SK-N-SH (cell line): ENCODE data around the gene FKRP. TPM values are rescaled to one million over a fixed set of nuclear protein-coding genes. Genes with fewer than 3 reads are reported as not detected.

ENCODE experiments used
- CTCF ChIA-PET: fragments of 300-600, 350-600 bp; formaldehyde crosslinking; extraction: SDS; loops from one replicate; lab custom pipeline; 2021; lab: Yijun Ruan, JAX
- POLR2A ChIA-PET: fragments of 350-600 bp; sonication (Branson Sonifier 250); formaldehyde crosslinking; extraction: SDS; loops from one replicate; lab custom pipeline; 2020; ENCODE audit warnings: antibody characterized with exemption, inconsistent platforms; lab: Yijun Ruan, JAX
- DNase-seq: peaks from one replicate; pipeline ENCODE4 v3.0.0; 2012
- H2AFZ ChIP-seq: fragments of 200-600 bp; sonication (generic); 2 replicates; pipeline ENCODE4 v1.8.1; 2016; ENCODE audit warnings: antibody characterized with exemption, mild to moderate bottlenecking, low read depth
- H3F3A ChIP-seq: fragments of 200-600 bp; sonication (generic); replicated peaks from 2 replicates; pipeline ENCODE3; 2016; ENCODE audit warnings: antibody characterized with exemption, mild to moderate bottlenecking; ENCODE audit not compliant: insufficient read depth
- H3K27ac ChIP-seq, 2 experiments: fragments of 200-500 bp in 1 of 2; fragments of 200-600 bp in 1 of 2; sonication (Bioruptor generic) in 1 of 2; sonication (generic), shearing (Covaris generic) in 1 of 2; 2 replicates each; pipeline versions ENCODE4 v1.5.1 to v1.6.1; 2014 to 2016; ENCODE audit warnings: low read depth in 2 of 2, inconsistent platforms in 1 of 2, low read length in 1 of 2, mild to moderate bottlenecking in 1 of 2, mixed read lengths in 1 of 2
- H3K27me3 ChIP-seq: fragments of 200-600 bp; sonication (generic), shearing (Covaris generic); 2 replicates; pipeline ENCODE4 v1.6.1; 2016; ENCODE audit warnings: mixed run types; ENCODE audit not compliant: insufficient read depth
- H3K36me3 ChIP-seq, 2 experiments: fragments of 200-500 bp in 1 of 2; fragments of 200-600 bp in 1 of 2; sonication (Bioruptor generic) in 1 of 2; sonication (generic) in 1 of 2; replicated peaks in 1 of 2; 2 replicates each; pipeline versions ENCODE3 to v1.5.1; 2014 to 2016; ENCODE audit warnings: low read length in 1 of 2, mild to moderate bottlenecking in 1 of 2; ENCODE audit not compliant: insufficient read depth in 2 of 2, control insufficient read depth in 1 of 2
- H3K4me1 ChIP-seq, 2 experiments: fragments of 200-500 bp in 1 of 2; fragments of 200-600 bp in 1 of 2; sonication (Bioruptor generic) in 1 of 2; sonication (generic), shearing (Covaris generic) in 1 of 2; 2 replicates each; pipeline versions ENCODE4 v1.5.1 to v1.6.1; 2014 to 2016; ENCODE audit warnings: low read depth in 1 of 2, low read length in 1 of 2, mixed run types in 1 of 2; ENCODE audit not compliant: insufficient read depth in 2 of 2, control insufficient read depth in 1 of 2
- H3K4me2 ChIP-seq: fragments of 200-600 bp; sonication (generic), shearing (Covaris generic); 2 replicates; pipeline ENCODE4 v1.6.1; 2017; ENCODE audit warnings: mixed run types
- H3K4me3 ChIP-seq, 2 experiments: fragments of 200-500 bp in 1 of 2; fragments of 200-600 bp in 1 of 2; sonication (Bioruptor generic) in 1 of 2; sonication (generic), shearing (Covaris generic) in 1 of 2; 2 replicates each; pipeline versions ENCODE4 v1.5.1 to v1.8.1; 2014 to 2016; ENCODE audit warnings: low read depth in 2 of 2, inconsistent platforms in 1 of 2, low read length in 1 of 2, mild to moderate bottlenecking in 1 of 2, mixed read lengths in 1 of 2, moderate library complexity in 1 of 2
- H3K79me2 ChIP-seq: fragments of 200-600 bp; sonication (generic); 2 replicates; pipeline ENCODE4 v1.8.1; 2017; ENCODE audit warnings: mild to moderate bottlenecking; ENCODE audit not compliant: insufficient read depth
- H3K9ac ChIP-seq: fragments of 200-600 bp; sonication (generic); 2 replicates; pipeline ENCODE4 v1.6.1; 2017; ENCODE audit warnings: mixed run types
- H3K9me2 ChIP-seq: fragments of 200-600 bp; sonication (generic); 2 replicates; pipeline ENCODE4 v1.6.1; 2017; ENCODE audit warnings: mixed run types
- H3K9me3 ChIP-seq: fragments of 200-600 bp; sonication (generic); 2 replicates; pipeline ENCODE4 v1.6.1; 2017; ENCODE audit warnings: mixed run types, mild to moderate bottlenecking, moderate library complexity
- H4K20me1 ChIP-seq: fragments of 200-600 bp; sonication (generic); 2 replicates; pipeline ENCODE4 v1.6.1; 2017; ENCODE audit warnings: mild to moderate bottlenecking, mixed run types; ENCODE audit not compliant: insufficient read depth
- CHD2 ChIP-seq: fragments of 150-350 bp; IDR thresholded peaks from 2 replicates; pipeline ENCODE4 v1.6.1; 2018; ENCODE audit warnings: low read length; ENCODE audit not compliant: partially characterized antibody
- ELF1 ChIP-seq: IDR thresholded peaks from 2 replicates; pipeline ENCODE4 v1.4.0; 2012
- EP300 ChIP-seq, 2 experiments: IDR thresholded peaks; 2 replicates each; pipeline versions ENCODE4 v1.4.0 to v1.6.1; 2012; ENCODE audit warnings: borderline replicate concordance in 1 of 2, low read depth in 1 of 2, low read length in 1 of 2
- FOSL2 ChIP-seq: IDR thresholded peaks from 2 replicates; pipeline ENCODE4 v1.4.0; 2012; ENCODE audit warnings: low read depth, mild to moderate bottlenecking, moderate library complexity, borderline replicate concordance
- MEF2A ChIP-seq: IDR thresholded peaks from 2 replicates; pipeline ENCODE4 v1.4.0; 2012; ENCODE audit warnings: low read depth, borderline replicate concordance
- NFIC ChIP-seq: IDR thresholded peaks from 2 replicates; pipeline ENCODE4 v1.4.0; 2012; ENCODE audit warnings: borderline replicate concordance
- NRF1 ChIP-seq: IDR thresholded peaks from 2 replicates; pipeline ENCODE4 v1.6.1; 2012; ENCODE audit warnings: low read depth, mild to moderate bottlenecking, low read length
- PBX3 ChIP-seq: IDR thresholded peaks from 2 replicates; pipeline ENCODE4; 2012
- POLR2AphosphoS5 ChIP-seq: IDR thresholded peaks from 2 replicates; pipeline ENCODE4 v1.6.1; 2012; ENCODE audit warnings: low read depth, low read length
- RAD21 ChIP-seq: IDR thresholded peaks from 2 replicates; pipeline ENCODE4 v1.6.1; 2012; ENCODE audit warnings: mild to moderate bottlenecking, low read length
- SMC3 ChIP-seq: IDR thresholded peaks from 2 replicates; pipeline ENCODE4 v1.6.1; 2012; ENCODE audit warnings: low read depth, low read length, improper control_type of control experiment
- TCF12 ChIP-seq: IDR thresholded peaks from 2 replicates; pipeline ENCODE4 v1.4.0; 2012
- TEAD4 ChIP-seq: IDR thresholded peaks from 2 replicates; pipeline ENCODE4 v1.4.0; 2012; ENCODE audit warnings: mild to moderate bottlenecking, borderline replicate concordance; ENCODE audit not compliant: insufficient read depth
- USF1 ChIP-seq: IDR thresholded peaks from 2 replicates; pipeline ENCODE4 v1.4.0; 2012; ENCODE audit warnings: low read depth, borderline replicate concordance
- USF2 ChIP-seq: fragments of 150-350 bp; IDR thresholded peaks from 2 replicates; pipeline ENCODE4 v1.6.1; 2017; ENCODE audit warnings: antibody characterized with exemption, low read length, low read depth, borderline replicate concordance
- YY1 ChIP-seq: IDR thresholded peaks from 2 replicates; pipeline ENCODE4 v1.4.0; 2012; ENCODE audit warnings: low read depth, mild to moderate bottlenecking
- WGBS: methylation state at CpG from one replicate; pipeline ENCODE4 v1.1.6; 2017; ENCODE audit warnings: low lambda C conversion rate; 5-methylcytosine and 5-hydroxymethylcytosine counted together
- polyA plus RNA-seq, 3 experiments: library from polyadenylated mRNA; depleted of rRNA; stranded (reverse); fragments of >200 nt; gene quantifications; 2 replicates each; pipeline ENCODE4 v1.2.3, GENCODE V29; 2012
- TF ChIP-seq, protein P1 (sequence below): fragments of 150-350 bp; IDR thresholded peaks from 2 replicates; pipeline ENCODE4 v1.6.1; 2016; ENCODE audit warnings: mild to moderate bottlenecking, low read depth, low read length

Gene FKRP
- polyA plus RNA-seq, 1 of the 3 experiments (the other 2 are of a cell fraction), result 37.3 TPM

- H3F3A ChIP-seq, result peaks cover 12% of the 10 kb centered on the region
- H3K9ac ChIP-seq, result no peak overlapping the region
- no peak overlapping the region; a peak in 1 of 4 replicates for H3K27ac ChIP-seq
- TF ChIP-seq ELF1 (no peak), TCF12 (no peak), NRF1 (no peak), TEAD4 (no peak), USF1 (no peak), EP300 (IDR thresholded peaks at IDR 0.05; ENCODE audit: borderline replicate concordance in 1 of 2, low read depth in 1 of 2, low read length in 1 of 2) (no peak), NFIC (no peak), POLR2AphosphoS5 (no peak), PBX3 (no peak), USF2 (no peak), FOSL2 (no peak), YY1 (no peak), CHD2 (no peak), MEF2A (no peak), RAD21 (no peak), SMC3 (no peak)
- TF ChIP-seq, protein P1, sequence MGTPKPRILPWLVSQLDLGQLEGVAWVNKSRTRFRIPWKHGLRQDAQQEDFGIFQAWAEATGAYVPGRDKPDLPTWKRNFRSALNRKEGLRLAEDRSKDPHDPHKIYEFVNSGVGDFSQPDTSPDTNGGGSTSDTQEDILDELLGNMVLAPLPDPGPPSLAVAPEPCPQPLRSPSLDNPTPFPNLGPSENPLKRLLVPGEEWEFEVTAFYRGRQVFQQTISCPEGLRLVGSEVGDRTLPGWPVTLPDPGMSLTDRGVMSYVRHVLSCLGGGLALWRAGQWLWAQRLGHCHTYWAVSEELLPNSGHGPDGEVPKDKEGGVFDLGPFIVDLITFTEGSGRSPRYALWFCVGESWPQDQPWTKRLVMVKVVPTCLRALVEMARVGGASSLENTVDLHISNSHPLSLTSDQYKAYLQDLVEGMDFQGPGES, result no peak
- no peak overlapping the region for H2AFZ ChIP-seq
- no peaks in the 10 kb centered on the region for H3K27me3 ChIP-seq
- peaks cover 25 to 61% of the 10 kb centered on the region in 2 experiments for H3K36me3 ChIP-seq
- ChIA-PET CTCF (interaction anchor here (0.9 to 4.0 kb wide), 5 partner anchors 9 to 104 kb away, joined by 3 to 32 read pairs (median 3); partner anchors contain the start of gene FKRP), POLR2A (no interaction called here)
- H3K79me2 ChIP-seq, result peaks cover 94% of the 10 kb centered on the region
- 89% methylated on average over 18 of the region's 22 CpGs for WGBS
- peaks cover 5 to 8% of the 10 kb centered on the region in 2 experiments; a peak in 2 of 4 replicates for H3K4me1 ChIP-seq
- no peaks in the 10 kb centered on the region for H3K9me2 ChIP-seq
- H3K4me2 ChIP-seq, result no peak overlapping the region
- peaks cover 72% of the 10 kb centered on the region for H4K20me1 ChIP-seq
- DNase-seq, result no peak
- no peaks in the 10 kb centered on the region for H3K9me3 ChIP-seq
- H3K4me3 ChIP-seq, result no peak overlapping the region
Observed at GRCh38 chr19:46736531-46737297, 9.1 kb upstream of the FKRP start.
